Activated T-cell treated with anti-CD3 and anti-CD28 coated beads, Interleukin-2, amount 50 U/mL, for 1 hour (primary cell): ENCODE results near the gene B3GLCT.
"Not testable (repeated sequence)": the region's sequence is repeated elsewhere in the genome, so short reads cannot be mapped to it uniquely, and the experiment has no call there.

ENCODE experiments used
- DNase-seq: peaks from one replicate; pipeline ENCODE4 v3.0.0-alpha.2; 2020

Gene B3GLCT

GRCh38 chr13:31184981-31185645, 14.7 kb upstream of the B3GLCT start:
- no peak for DNase-seq

DNA sequence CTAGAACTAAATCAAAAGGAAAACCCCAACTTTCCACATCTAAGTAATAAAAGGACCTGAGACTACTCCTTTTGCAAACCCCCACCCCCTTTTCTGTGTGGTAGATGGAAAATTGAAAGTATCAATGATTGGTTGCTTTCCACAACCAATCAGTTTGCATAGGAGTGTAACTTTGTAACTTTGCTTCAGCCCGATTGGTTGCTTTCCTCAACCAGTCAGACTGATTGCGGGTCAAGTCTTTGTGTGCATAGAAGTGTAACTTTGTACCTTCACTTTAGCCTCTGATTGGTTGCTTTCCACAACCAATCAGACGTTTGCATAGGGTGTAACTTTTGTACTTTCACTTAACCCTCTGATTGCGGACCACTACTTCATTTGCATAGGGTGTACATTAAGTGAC, 8.0 kb upstream of the B3GLCT start:
- DNase-seq, result no peak

GRCh38 chr13:31192306-31192705, 7.5 kb upstream of the B3GLCT start:
- DNase-seq, result no peak

GRCh38 chr13:31195616-31196015, 4.2 kb upstream of the B3GLCT start:
- no peak for DNase-seq

DNA sequence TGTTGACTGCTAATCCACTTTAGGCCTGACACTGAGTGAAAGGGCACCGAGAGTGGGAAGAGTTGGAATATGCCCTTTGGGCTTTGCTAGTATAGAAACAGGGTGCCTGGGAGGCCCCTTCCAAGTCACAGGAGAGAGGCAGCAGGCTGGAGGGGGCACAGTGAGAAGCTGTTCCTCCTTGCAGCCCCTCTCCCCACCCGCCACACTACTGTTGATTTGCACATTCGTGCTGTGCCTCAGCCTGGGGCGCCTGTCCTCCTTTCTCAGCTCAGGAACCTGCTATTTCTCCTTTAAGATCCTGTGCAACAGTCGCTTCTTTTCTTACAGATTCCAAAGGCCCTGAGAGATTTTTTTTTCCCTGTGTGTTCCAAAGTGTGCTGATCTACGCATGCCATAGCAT, 2.8 kb upstream of the B3GLCT start:
- DNase-seq, result no peak

- no peak for DNase-seq
These were observed 1.3 kb upstream of the B3GLCT start for GRCh38 chr13:31198519-31198918.

- no peak for DNase-seq
These were observed 287 bp upstream of the B3GLCT start for GRCh38 chr13:31199527-31199848.

DNA sequence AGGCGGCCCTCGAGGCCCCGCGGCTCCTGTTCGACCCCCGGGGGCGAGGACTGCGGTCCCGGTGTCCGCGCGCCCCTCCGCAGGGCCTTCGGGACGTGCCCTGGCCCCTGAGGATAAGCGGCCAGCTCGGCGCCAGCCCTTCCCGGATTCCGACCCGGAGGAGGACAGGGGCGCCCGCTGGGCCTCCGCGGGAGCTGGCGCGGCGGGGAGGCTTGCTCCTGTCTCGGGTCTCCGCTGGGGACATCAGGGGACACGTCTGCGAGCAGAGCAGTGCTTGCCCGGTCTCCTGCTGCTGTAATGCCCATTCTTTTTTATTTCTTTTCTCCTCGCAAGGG, 829 bp downstream of the B3GLCT start:
- no peak for DNase-seq

DNA sequence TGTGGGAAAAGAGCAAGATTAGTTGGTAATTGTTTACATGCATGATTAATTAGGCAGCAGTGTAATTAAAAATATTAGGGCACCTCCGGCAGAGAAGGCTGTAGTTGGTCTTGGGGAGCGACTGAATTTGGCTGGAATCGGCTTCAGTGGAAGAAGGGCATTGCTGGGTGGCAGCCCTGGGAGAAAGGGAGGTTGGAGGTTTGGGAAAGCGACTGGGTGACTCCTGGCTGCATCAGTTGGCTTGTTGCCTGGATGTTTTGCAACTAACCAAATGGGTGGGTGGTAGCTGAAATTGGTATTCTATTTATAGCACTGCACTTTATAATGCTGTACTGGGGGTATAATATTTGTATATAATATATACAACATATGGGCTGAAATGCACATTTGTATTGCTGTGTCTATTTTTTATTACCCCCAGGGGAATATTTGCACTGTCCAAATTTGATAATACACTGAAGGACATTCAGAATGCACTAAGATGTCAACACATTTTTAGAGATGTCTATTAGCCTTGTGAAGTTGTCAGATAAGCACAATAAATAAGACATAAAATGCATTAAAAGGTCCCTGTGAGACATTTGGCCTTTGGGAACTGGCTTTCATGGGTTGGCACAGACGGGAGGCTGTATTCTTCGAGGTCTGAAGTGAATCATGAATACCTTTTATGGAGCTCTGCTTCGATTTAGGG, 1.7 kb downstream of the B3GLCT start:
- DNase-seq, result no peak

- no peak for DNase-seq
These were observed 4.8 kb downstream of the B3GLCT start for GRCh38 chr13:31204592-31204991.

DNA sequence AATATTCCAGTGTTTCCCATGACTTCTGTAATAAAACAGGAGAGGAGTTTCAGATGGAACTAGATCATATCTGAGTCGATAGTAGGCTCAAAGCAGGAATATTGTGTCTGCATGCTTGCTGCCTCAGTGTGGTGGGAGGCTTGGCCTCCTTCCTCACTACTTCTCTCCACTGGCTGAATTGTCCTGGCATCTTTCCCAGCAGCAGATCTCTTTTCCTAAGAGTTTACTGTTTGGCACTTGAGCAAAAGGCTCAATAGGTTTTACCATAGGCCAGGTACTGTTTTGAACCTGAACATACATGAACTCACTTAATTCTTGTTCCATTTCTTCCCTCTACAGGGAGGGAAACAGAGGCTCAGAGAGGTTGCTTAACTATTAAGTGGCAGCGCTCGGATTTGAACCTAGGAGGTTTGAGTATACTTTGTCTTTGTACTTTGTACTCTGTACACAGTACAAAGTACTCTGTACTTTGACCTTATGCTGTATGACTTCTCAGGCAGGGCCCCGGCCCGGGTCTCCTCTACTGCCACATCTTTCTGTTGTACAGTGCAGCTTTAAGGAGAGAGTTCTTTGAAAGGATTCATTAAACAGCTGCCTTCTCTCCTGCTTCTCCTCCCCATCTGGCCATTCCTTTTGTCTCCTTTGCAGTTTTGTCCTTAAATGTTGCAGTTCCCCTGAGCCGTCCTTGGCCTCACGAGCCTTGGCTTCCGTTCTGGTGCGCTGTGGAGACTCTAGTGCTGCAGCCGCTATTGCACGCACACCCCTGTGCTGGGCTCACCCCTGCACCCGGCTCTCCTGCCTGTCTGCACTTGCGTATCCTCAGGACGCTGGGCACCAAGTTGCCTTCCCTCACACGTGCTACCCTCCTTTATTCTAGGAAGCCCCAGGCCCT, 8.1 kb downstream of the B3GLCT start:
- DNase-seq, result no peak

GRCh38 chr13:31208559-31209122, 8.9 kb downstream of the B3GLCT start:
- no peak for DNase-seq

DNA sequence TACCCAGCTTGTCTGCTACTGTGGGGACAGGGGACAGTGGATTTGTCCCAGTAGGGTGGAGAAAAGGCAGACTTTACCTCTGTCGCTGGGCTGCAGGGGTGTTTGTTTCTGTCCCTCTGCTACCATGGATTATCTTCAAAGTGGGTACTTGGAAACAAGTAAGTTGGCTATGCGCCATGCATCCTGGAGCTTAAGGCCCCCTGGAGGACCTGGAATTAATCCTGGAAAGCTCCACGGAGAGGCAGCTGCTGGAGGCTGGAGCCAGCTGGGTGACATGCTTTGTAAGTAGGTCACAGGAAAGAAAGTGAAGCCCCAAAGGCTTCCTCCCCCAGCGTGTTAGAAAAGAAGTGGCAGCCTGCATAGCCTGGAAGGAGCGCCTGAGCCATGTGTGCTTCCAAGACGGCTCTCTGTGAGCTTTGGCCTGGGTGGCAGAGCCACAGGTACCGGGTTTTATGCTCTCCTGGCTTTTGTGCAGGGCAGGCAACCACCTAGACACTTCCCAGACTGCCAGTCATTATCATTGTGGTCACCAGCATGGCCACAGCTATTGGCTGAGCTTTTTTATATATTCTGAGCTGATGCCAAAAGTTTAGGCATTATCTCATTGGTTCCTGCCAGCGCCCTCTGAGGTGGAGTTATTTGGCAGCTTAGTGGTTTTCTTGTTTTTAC, 9.5 kb downstream of the B3GLCT start:
- no peak for DNase-seq

- DNase-seq, result no peak
These were observed 10.1 kb downstream of the B3GLCT start for GRCh38 chr13:31209841-31210210.

GRCh38 chr13:31213651-31214289, 14.0 kb downstream of the B3GLCT start:
- DNase-seq, result no peak

- DNase-seq, result no peak
These were observed 14.7 kb downstream of the B3GLCT start for GRCh38 chr13:31214435-31214834.

- not testable (repeated sequence) for DNase-seq
These were observed 17.1 kb downstream of the B3GLCT start for GRCh38 chr13:31216916-31217315.

DNA sequence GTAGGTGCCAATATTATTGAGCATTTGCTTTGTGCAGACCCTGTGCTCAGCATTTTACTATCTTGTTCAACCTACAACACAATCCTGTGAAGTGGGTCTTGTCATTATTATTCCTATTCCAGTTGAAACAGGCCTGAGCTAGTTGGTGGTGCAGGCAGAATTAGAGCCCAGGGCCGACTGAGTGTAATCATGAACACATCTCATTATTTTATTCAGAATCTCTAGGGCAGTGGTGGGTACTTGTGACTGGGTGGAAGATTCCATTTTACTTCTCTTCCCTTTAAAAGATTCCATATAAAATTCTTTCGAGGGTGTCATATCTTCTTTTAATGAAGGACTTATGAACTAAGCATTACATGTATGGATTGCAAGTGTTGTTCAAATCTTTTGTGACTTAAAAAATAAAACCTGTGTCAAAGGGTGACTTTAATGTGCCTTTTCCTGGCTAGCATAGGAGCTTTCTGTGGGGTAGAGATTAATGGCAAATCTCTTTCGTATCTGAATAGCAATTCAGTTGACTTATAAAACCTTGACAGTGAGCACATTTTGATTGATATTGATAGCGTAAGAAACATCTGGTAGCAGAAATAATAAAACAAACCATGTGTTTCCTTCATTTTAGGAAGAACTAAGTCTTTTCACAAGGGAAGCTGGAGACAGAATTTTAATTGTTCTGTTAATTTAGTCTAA, 20.3 kb downstream of the B3GLCT start:
- no peak for DNase-seq

DNA sequence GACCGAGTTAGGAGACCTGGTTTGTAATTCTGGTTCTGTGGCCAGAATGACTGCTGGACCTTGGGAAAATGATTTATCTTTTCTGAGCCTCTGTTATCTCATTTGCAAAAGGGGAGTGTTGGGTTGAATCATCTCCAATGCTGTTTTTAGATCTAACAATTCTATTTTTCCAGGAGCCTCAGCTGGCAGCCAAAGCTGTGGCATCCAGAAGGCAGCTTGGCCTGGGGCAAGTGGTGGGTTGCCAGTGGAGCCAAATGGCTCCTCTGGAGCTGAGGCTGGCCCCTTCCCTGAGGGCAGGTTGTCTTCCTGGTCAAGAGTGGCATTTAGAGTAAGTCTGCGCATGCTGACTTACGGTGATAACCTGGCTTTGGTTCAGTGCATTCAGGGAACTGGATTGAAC, 21.3 kb downstream of the B3GLCT start:
- DNase-seq, result no peak

DNA sequence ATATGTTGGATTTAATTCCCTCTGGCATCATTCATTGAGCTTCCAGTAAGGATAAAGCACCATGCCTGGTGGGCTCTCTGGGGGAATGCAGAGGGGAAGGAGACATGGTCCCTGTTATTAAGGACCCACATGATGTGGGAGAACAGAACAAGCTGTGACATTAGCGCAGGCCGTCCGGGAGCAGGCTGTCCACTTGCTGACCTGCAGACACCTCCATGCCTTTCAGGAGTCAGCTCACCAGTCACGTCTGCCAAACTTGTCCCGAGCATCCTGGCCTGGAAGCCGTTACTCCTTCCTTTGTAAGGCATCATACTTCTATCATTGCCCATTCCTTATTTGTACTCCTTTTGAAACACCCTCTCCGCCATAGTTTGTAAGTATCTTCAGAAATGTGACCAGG, 23.4 kb downstream of the B3GLCT start:
- no peak for DNase-seq

- no peak for DNase-seq
These were observed 23.9 kb downstream of the B3GLCT start for GRCh38 chr13:31223640-31224039.

DNA sequence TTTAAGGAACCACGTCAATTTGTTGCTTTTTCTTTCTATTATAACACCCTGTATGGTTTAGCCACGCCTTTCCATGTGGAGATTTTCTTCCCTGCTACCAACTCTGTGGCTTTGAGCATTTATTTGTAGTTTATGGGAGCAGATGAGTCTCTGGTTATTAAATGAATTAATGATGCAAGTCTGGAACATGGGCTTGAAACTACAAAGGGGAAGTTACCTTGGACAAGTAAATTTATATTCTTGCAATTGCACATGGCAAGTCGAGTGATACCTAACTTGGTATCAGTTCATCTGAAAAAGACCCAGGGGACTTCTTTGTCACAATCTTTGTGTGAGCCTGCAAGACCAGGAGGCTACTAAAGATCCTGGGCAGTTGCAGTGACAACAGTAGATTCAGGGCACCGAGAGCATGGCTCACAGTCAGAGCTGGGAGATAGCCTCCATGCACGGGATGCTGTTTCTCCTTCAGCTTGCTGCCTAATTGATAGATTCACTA, 24.4 kb downstream of the B3GLCT start:
- DNase-seq, result no peak
